NCI-H1417 treated with DMSO at 0.1 percent for 48 hours (cell line): Measurements from ENCODE around the gene SKA3.
"Not testable (repeated sequence)": the region's sequence is repeated elsewhere in the genome, so short reads cannot be mapped to it uniquely, and the experiment has no call there.

ENCODE experiments used
- DNase-seq: peaks from one replicate; lab custom pipeline; 2025; lab: John Stamatoyannopoulos, UW

SKA3 gene

DNA sequence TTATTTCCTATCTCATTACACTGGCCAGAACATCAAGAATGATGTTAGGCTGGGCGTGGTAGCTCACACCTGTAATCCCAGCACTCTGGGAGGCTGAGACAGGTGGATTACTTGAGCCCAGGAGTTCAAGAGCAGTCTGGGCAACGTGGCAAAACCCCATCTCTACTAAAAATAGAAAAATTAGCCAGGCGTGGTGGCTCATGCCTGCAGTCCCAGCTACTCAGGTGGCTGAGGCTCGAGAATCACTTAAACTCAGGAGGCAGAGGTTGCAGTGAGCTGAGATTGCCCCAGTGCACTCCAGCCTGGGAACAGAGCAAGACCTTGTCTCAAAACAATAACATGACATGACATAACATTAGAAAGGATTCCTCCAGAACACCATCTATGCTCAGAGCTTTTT lies 10.7 kb downstream of the SKA3 start:
- DNase-seq = not testable (repeated sequence)

DNA sequence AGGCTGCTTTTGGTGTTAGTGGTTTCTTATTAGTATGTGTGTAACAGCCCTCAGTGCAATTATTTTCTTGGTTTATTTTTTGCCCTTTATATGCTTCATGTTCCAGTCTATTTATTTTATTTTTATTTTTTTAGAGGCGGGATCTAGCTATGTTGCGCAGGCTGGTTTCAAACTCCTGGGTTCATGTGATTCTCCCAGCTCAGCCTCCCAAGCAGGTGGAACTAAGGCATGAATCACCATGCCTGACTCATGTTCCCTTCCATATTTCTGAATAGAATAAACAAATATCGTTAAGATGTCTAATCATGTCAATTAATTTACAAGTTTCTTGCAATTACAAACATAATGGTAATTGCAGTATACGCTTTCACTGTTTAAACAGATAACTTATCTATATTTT lies 11.7 kb downstream of the SKA3 start:
- no peak for DNase-seq

- no peak for DNase-seq
Measured at GRCh38 chr13:21152251-21152899, 24.0 kb downstream of the SKA3 start.

DNA sequence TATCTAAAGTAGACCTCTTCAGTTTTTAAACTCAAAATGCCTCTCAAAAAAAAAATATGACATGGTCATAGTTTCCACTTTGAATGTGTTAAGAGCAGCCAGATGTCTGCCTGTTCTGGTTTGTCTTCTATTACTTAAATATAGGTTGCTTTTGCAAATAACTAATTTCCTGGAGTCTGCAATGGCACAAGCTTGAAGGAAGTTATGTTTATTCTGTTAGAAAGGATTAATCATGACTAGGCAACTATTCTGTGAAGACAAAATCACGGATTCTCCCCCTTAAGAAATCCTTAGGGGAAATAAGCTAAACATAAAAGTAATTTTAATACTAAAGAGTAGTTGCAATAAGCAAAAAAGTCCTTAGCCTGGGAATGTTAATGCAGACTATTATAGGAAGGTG lies 26.3 kb downstream of the SKA3 start:
- DNase-seq = no peak

DNA sequence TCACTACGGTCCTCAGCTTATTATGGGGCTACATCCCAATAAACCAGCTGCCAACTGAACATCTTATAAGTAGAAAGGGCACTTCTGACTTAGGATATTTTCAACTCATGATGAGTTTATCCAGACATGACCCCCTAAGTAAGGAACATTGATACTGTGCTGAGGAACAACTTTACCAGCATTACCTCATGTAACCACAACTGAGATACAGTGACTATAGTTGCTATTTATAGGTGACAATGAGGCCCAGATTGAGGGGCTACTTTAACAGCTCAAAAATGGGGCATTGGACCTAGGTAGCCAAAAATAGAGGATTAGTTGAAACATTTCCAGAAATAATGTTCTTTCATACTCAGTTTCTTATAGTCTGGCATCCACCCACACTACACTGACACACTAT lies 26.8 kb downstream of the SKA3 start:
- no peak for DNase-seq

GRCh38 chr13:21148557-21149258 lies 27.6 kb downstream of the SKA3 start:
- DNase-seq = no peak

- no peak for DNase-seq
Measured at GRCh38 chr13:21147827-21148226, 28.5 kb downstream of the SKA3 start.

GRCh38 chr13:21142766-21143165 lies 33.6 kb downstream of the SKA3 start:
- DNase-seq = no peak

DNA sequence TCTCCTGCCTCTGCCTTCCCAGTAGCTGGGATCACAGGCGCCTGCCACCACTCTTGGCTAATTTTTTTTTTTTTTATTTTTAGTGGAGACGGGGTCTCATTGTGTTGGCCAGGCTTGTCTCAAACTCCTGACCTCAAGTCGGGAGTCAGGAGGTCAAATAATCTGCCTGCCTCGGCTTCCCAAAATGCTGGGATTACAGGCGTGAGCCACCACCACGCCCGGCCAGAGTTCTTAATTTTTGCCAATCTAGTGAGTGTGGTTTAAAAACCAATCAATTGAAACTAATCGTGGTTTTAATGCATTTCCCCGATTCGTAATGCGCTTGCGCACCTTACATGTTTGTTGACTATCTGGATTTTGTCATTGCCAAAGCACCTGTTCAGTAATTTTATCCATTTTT lies 37.0 kb downstream of the SKA3 start:
- DNase-seq = no peak

- no peak for DNase-seq
Measured at GRCh38 chr13:21138561-21138960, 37.8 kb downstream of the SKA3 start.

GRCh38 chr13:21137696-21138095 lies 38.7 kb downstream of the SKA3 start:
- DNase-seq = no peak

GRCh38 chr13:21135833-21136232 lies 40.5 kb downstream of the SKA3 start:
- DNase-seq = not testable (repeated sequence)

DNA sequence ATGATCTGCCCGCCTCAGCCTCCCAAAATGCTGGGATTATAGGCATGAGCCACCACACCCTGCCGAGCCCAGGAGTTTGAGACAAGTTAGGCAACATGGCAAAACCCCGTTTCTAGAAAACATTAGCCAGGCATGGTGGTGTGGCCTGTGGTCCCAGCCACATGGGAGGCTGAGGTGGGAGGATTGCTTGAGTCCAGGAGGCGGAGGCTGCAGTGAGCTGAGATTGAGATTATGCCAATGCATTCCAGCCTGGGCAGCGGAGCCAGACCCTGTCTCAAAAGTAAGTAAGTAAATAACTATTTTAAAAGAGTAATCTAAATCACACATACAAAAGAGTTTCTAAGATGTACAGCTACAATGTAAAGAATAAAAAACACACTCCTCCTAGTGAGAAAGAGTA lies 41.9 kb downstream of the SKA3 start:
- no peak for DNase-seq

DNA sequence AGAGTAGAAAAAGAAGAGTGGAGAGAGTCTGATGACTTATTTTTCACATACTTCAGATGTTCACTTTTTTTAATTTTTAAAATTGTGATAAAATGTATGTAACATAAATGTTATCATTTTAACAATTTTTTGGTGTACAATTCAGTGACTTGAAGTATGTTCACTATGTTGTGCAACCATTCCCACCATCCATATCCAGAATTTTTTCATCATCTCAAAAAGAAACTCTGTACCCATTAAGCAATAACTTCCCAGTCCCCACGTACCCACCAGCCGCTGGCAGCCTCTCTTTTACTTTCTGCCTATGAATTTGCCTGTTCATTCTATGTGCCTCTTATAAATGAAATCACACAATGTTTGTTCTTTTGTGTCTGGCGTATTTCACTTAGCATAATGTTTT lies 43.3 kb downstream of the SKA3 start:
- DNase-seq = no peak

GRCh38 chr13:21130116-21130515 lies 46.2 kb downstream of the SKA3 start:
- DNase-seq = no peak

GRCh38 chr13:21124852-21125251 lies 51.5 kb downstream of the SKA3 start:
- no peak for DNase-seq

DNA sequence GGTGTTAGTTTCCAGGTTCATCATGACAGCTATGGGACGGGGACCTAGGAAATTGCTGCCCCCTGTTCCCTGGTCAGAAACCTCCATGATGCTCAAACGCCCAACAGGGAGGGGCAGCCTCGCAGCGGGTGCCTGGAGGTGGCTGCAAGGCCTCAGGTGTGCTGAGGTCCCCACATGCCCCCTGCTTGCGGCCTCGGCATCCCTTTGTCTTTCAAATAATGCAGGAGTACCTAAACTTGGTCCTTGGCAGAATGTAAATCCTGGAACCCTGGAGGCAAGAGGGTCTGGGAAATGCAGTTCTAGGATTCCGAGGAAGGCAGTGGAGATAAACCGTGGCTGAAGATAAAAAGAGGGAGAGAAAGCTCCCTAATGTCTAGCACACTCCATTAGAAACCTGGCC lies 52.4 kb downstream of the SKA3 start:
- DNase-seq = no peak

- DNase-seq = no peak
Measured at GRCh38 chr13:21121616-21122015, 54.7 kb downstream of the SKA3 start.

- DNase-seq = no peak
Measured at GRCh38 chr13:21120191-21120590, 56.2 kb downstream of the SKA3 start.

- no peak for DNase-seq
Measured at GRCh38 chr13:21119526-21119925, 56.8 kb downstream of the SKA3 start.

- no peak for DNase-seq
Measured at GRCh38 chr13:21118180-21118579, 58.2 kb downstream of the SKA3 start.

DNA sequence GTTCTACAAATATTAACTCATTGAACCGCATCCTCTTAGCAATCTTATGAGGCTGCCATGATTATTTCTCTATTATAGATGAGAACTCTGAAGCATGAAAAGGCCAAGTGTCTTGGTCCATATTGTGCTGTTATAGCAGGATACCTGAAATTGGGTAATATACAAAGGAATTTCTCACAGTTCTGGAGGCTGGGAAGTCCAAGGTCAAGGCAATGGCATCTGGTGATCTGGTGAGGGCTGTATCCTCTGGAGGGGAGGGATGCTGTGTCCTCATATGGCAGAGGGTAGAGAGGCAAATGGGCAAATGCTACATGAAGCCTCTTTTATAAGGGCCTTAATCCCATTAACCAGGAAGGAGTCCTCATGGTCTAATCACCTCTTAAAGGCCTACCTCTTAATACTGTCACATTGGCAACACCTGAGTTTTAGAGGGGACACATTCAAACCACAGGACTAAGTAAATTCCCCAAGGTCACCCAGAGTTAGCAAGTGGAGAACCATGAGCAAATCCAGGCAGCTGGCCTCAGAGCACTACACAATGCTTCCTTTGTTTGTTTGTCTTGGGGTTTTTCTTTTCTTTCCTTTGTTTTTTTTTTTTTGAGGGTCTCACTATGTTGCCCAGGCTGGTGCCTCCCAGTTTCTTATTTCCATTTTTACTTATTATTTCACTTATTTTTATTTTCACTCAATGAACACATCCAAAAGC lies 59.1 kb downstream of the SKA3 start:
- DNase-seq = no peak

GRCh38 chr13:21116141-21116540 lies 60.2 kb downstream of the SKA3 start:
- no peak for DNase-seq
